ENCODE results near the gene GSAP.

DNA sequence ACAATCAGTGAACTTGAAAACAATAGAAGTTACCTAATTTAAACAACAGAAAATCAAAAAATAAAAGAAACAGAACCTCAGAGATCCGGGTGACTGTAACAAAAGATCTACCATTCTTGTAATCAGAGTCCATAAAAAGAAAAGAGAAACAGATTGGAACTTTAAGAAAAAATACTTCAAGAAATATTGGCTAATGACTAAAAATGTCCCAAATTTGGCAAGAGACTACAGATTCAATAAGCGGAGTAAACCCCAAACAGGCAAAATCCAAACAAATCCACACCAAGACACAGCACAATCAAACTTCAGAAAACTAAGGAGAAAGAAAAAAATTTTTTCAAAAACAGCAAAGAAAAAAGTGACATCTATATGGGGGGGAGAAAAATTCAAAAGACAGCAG, 15.1 kb downstream of the GSAP start:
- TF ChIP-seq ELF4 (CRISPR knock-in tag; IDR thresholded peaks at IDR 0.05; ENCODE audit: low read depth) (no peak), HMGA2 (CRISPR knock-in tag; IDR thresholded peaks at IDR 0.05) (no peak), TEAD4 (CRISPR knock-in tag; IDR thresholded peaks at IDR 0.05) (no peak), IRF2 (CRISPR knock-in tag; IDR thresholded peaks at IDR 0.05; ENCODE audit: borderline replicate concordance, low read depth) (no peak)
- TF ChIP-seq, protein P1, sequence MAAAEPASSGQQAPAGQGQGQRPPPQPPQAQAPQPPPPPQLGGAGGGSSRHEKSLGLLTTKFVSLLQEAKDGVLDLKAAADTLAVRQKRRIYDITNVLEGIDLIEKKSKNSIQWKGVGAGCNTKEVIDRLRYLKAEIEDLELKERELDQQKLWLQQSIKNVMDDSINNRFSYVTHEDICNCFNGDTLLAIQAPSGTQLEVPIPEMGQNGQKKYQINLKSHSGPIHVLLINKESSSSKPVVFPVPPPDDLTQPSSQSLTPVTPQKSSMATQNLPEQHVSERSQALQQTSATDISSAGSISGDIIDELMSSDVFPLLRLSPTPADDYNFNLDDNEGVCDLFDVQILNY (CRISPR knock-in tag; IDR thresholded peaks at IDR 0.05): no peak
- TF ChIP-seq, protein P2, sequence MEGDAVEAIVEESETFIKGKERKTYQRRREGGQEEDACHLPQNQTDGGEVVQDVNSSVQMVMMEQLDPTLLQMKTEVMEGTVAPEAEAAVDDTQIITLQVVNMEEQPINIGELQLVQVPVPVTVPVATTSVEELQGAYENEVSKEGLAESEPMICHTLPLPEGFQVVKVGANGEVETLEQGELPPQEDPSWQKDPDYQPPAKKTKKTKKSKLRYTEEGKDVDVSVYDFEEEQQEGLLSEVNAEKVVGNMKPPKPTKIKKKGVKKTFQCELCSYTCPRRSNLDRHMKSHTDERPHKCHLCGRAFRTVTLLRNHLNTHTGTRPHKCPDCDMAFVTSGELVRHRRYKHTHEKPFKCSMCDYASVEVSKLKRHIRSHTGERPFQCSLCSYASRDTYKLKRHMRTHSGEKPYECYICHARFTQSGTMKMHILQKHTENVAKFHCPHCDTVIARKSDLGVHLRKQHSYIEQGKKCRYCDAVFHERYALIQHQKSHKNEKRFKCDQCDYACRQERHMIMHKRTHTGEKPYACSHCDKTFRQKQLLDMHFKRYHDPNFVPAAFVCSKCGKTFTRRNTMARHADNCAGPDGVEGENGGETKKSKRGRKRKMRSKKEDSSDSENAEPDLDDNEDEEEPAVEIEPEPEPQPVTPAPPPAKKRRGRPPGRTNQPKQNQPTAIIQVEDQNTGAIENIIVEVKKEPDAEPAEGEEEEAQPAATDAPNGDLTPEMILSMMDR (IDR thresholded peaks at IDR 0.05): no peak
- TF ChIP-seq, protein P3, sequence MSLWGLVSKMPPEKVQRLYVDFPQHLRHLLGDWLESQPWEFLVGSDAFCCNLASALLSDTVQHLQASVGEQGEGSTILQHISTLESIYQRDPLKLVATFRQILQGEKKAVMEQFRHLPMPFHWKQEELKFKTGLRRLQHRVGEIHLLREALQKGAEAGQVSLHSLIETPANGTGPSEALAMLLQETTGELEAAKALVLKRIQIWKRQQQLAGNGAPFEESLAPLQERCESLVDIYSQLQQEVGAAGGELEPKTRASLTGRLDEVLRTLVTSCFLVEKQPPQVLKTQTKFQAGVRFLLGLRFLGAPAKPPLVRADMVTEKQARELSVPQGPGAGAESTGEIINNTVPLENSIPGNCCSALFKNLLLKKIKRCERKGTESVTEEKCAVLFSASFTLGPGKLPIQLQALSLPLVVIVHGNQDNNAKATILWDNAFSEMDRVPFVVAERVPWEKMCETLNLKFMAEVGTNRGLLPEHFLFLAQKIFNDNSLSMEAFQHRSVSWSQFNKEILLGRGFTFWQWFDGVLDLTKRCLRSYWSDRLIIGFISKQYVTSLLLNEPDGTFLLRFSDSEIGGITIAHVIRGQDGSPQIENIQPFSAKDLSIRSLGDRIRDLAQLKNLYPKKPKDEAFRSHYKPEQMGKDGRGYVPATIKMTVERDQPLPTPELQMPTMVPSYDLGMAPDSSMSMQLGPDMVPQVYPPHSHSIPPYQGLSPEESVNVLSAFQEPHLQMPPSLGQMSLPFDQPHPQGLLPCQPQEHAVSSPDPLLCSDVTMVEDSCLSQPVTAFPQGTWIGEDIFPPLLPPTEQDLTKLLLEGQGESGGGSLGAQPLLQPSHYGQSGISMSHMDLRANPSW (CRISPR knock-in tag; conservative IDR thresholded peaks at IDR 0.05; ENCODE audit: low read depth): no peak
